Dedifferentiated amniotic fluid mesenchymal stem cell (primary cell): Measurements from ENCODE around the gene GDF15.

Source experiments
- DNase-seq: peaks from one replicate; pipeline ENCODE4 v3.0.0-alpha.2; 2016; ENCODE audit errors: extremely low spot score

GDF15 gene

DNA sequence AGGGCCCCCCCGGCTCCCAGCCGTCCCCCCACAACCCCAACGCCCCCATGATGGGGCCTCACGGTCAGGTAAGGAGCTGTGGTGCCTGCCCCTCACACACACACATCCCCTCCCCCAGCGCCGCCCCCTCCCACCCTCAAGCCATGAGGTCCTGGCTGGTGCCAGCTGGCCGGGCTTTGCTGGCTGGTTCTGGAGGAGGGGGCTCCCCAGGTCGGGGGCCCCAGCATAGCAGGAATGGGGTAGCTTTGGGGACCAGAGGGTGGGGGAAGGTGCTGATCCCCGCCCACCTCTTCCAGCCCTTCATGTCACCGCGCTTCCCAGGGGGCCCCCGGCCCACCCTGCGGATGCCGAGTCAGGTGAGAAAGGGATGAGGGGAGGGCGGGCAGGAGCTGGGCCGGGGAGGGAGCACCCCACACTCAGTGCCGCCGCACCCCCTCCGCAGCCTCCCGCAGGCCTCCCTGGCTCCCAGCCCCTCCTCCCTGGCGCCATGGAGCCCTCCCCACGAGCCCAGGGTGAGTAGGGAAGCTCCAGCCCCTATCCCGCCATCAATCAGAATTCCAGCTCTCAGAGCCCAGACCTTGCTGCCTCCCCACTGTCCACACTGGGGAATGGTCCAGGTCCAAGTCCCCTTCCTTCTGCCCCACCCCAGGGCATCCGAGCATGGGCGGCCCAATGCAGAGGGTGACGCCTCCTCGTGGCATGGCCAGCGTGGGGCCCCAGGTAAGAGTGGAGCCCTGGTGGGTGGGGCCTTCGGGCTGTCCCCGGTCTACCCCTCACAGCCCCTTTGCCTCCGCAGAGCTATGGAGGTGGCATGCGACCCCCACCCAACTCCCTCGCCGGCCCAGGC, 45.6 kb downstream of the GDF15 start:
- DNase-seq = no peak

DNA sequence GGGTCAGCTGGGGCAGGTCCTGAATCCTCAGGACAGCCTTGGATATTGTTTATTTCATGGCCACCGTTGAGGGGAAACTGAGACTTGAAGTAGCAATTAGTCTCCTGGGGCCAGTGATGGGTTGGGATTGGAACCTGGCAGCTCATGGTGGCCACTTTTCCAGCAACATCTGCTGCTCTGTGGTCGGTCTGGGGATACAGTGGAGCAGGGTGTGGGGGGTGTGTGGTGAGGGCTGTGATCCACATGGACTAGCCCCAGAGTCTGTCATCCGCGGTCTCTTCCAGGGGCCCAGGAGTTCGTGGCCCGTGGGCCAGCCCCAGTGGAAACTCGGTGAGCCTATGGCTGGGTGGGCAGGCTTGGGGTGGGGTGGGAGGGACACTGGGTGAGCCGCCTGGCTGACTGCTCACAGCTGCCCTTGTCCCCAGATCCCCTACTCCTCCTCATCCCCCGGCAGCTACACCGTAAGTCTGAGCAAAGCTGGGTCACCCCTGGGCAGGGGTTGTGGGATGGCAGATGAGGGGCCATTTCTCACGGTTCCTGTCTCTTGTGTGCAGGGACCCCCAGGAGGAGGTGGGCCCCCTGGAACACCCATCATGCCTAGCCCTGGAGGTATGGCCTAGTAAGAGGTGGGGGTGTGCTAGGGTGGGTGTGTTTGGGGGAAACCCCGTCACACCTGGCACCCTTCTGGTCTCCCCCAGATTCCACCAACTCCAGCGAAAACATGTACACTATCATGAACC, 46.5 kb downstream of the GDF15 start:
- DNase-seq = no peak

DNA sequence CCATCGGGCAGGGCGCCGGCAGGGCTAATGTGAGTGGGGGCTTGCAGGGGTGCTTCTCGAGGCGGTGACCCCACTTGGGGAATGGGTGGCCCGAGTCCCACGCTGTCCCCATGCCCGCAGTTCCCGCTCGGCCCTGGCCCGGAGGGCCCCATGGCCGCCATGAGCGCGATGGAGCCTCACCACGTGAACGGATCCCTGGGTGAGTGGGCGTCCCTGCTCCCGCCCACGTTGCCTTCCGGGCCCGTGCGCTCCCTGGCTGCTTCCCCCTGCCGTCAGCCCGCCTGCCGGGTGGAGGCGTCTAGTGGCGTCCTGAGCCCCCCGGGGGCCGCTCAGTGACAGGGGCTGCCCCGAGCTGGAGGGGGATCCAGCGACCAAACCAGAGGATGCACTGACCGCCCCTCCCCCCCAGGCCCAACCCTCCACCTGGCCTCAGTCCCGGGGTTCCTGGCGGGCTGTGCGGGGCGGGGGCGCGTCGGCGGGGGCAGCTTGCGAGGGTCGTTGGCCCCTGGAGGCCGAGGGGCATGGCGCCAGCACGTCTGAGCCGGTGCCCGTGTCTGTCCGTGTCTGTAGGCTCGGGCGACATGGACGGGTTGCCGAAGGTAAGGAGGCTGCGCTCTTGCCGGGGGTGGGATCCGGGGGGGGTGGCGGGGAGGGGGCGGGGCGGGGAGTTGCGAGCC, 47.2 kb downstream of the GDF15 start:
- DNase-seq = no peak

- DNase-seq = no peak
Measured at GRCh38 chr19:18433735-18434398, 47.9 kb downstream of the GDF15 start.

DNA sequence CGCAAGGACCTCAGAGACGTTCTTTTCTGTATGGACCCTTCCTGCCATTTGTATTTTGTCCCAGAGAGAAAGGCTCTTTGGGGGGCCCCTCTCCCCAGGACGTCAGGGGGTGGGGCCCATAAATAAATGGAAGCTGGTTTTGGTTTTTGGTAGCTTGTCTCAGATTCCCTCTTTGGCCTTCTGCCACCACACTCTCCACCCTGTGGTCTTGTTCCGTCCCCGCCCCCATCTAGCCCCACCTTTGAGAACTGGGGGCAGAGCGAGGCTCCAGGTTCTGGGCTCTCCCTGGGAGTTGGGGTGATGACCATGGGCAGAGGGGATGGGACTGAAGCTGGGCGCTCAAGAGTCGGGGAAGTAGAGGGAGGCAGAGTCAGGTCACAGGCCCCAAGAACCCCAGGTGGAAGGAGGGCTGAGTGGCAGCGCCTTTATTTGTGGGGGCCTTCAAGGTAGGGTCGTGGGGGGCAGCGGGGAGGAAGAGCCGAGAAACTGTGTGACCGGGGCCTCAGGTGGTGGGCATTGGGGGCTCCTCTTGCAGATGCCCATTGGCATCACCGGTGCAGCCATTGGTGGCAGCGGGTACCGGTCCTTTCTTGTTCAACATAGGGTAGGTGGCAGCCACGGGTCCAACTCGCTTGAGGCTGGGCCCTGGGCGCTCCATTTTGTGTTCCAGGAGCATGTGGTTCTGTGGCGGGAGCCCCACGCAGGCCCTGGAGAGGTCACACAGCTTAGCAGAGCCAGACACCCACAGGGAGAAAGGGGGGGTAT, 48.6 kb downstream of the GDF15 start:
- DNase-seq = no peak

- no peak for DNase-seq
Measured at GRCh38 chr19:18435178-18435841, 49.4 kb downstream of the GDF15 start.

DNA sequence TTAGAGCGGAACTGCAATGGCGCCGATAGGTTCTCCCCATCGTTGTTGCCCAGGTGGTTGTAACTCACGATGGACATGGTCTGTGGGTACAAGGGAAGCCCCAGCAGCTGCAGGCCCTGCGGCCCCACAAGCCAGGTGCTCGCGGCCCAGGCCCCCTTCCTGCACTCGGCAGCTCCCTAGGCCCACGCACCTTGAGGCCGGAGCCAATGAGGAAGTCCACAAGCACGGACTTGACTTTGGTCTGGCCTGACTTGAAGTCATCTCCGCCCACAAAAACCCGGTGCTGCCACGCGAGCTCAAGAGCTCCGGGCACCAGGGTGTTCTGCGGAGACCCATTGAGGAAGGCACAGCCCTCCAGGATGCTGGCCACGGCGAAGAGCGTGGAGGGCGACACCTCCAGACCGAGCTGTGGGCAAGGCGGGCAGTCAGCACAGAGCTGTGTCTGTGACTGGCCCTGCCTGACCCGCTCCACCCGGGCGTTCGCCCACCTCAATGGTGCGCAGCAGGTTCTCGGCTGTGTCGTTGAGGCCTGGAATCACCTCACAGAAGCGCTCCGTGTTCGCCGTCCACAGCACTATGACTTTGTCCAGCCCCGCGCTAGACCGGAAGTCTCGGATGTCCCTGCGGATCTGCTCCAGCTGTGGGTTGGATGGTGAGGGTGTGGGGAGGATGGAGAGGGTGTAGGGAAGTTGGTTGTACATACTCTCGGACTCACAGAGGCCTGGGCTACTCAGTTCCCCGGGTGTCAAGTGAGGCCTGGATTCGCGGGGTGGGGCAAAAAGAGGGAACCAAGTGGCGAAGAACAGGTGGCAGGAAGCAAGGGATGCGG, 50.1 kb downstream of the GDF15 start:
- DNase-seq = no peak

DNA sequence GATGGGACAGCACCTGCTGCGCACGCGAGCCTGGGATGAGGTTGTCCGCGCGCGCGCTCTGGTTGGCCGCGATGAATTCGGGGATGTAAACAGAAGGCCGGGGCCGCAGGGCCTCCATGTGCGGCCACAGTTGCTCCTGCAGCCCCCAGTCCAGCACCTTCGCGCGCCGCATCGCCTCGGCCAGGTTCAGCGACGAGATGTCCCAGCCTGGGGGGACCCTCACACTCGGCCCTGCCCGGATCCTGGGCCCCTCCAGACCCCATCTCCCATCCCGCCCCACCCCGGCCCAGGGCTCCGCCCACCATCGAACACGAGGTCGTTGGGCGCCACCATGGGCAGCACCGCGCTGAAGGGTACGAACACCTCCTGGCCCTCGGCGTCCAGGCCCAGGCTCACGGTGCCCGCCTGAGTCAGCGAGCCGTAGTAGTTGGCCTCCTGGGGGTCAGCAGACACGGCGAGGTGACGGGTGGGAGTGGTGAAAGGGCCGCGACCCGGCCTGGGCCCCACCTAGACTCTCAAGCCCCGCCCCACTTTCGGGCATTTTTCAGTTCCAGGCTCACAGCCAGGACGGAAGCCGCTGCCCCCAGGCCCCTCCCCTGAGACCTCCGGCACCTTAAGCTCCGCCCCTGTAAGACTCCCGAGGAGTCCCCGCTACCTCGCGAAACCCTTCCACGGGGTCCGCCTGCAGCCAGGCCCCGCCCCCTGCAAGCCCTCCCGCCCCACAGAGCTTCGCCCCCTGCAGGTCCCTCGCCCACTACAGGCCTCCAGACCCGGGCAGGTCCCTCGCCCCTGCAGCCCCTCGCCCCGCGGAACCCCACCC, 50.9 kb downstream of the GDF15 start:
- DNase-seq = peak; percentile 25

GRCh38 chr19:18437491-18438330, 51.8 kb downstream of the GDF15 start, which contains the start of gene ISYNA1:
TSS of gene ISYNA1 (minus strand) at chr19:18438133. CDS start at chr19:18437979, 154 bp downstream.
- no peak for DNase-seq

DNA sequence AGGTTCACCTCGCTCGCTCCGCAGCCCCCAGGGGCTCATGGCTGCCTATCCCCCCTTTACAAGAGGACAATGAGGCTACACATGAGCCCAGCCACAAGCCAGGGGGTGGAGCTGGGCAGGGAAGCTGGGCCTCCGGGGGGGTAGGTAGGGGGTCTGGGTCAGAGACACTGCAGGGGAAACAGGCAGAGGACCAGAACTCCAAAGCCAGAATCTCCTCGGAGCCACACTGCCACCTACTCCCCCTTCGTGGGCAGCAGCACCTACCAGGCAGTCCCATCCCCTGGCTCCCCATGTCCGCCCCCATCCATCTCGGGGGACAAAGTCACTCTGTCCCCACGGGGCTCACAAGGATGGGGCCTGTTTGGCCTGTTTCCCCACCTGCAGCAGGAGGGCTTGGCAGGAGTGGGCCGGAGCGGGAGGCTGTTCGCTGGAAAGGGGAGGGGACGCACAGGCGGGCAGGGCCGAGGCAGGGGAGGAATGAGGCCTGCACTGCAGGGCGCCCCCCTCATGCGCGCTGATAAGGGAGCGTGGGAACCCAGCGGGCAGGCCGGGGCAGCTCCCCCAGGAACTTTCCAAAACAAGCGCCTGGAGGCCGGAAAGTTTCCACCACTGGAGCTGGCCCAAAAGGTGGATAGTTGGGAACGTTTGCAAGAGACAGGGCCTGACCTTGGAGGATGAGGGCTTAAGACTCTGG, 52.5 kb downstream of the GDF15 start:
- DNase-seq = no peak
